ENCODE results near the gene CFAP99. TPM values are rescaled to one million over a fixed set of nuclear protein-coding genes. Genes with fewer than 3 reads are reported as not detected.
A peak's percentile ranks its signal among the peaks of the same experiment; 100 is the strongest.

Gene CFAP99
- total and polyA plus RNA-seq, 9 of the 15 experiments (the other 6 are each of a cell fraction or from before 2014, with no cell fraction given), result 0.07 to 0.18 (median 0.09) TPM; not detected in 6

DNA sequence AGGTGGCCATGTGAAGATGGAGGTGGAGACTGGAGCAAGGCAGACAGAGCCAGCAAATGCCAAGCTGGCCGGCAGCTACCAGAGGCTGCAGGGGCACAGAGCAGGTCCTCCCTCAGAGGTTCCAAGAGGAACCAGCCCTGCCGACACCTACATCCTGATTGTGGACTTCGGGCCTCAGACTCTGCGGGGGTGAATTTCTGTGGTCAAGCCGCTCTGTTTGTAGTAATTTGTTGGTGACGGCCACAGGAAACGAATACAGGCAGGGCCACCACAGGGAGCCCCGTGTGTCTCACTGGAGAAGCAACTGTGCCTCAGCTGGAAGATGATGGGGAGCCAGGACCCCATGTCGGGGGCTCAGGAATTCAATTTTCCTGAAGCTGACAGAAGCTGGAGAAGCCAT is 28.6 kb upstream of the CFAP99 start (continued):
- TF ChIP-seq, protein P1, sequence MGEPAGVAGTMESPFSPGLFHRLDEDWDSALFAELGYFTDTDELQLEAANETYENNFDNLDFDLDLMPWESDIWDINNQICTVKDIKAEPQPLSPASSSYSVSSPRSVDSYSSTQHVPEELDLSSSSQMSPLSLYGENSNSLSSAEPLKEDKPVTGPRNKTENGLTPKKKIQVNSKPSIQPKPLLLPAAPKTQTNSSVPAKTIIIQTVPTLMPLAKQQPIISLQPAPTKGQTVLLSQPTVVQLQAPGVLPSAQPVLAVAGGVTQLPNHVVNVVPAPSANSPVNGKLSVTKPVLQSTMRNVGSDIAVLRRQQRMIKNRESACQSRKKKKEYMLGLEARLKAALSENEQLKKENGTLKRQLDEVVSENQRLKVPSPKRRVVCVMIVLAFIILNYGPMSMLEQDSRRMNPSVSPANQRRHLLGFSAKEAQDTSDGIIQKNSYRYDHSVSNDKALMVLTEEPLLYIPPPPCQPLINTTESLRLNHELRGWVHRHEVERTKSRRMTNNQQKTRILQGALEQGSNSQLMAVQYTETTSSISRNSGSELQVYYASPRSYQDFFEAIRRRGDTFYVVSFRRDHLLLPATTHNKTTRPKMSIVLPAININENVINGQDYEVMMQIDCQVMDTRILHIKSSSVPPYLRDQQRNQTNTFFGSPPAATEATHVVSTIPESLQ (CRISPR knock-in tag; IDR thresholded peaks at IDR 0.05), result no peak
- TF ChIP-seq HEY1 (CRISPR knock-in tag; IDR thresholded peaks at IDR 0.05; ENCODE audit: borderline replicate concordance) (no peak), KHSRP (IDR thresholded peaks at IDR 0.05) (no peak), SMARCC2 (IDR thresholded peaks at IDR 0.05; ENCODE audit: low read depth) (no peak), TEAD4 (IDR thresholded peaks at IDR 0.05; ENCODE audit: low read length) (peak; percentile 39; the same call in 1 of the 2 replicates), TEAD4 (CRISPR knock-in tag; IDR thresholded peaks at IDR 0.05; ENCODE audit: borderline replicate concordance) (no peak), TFAM (CRISPR knock-in tag; conservative IDR thresholded peaks at IDR 0.05) (no peak), DMBX1 (CRISPR knock-in tag; IDR thresholded peaks at IDR 0.05; ENCODE audit: borderline replicate concordance) (no peak), RBBP5 (IDR thresholded peaks at IDR 0.05; ENCODE audit: borderline replicate concordance, insufficient read depth, low read length, poor library complexity, severe bottlenecking) (peak; percentile 31)
- TF ChIP-seq, protein P2, sequence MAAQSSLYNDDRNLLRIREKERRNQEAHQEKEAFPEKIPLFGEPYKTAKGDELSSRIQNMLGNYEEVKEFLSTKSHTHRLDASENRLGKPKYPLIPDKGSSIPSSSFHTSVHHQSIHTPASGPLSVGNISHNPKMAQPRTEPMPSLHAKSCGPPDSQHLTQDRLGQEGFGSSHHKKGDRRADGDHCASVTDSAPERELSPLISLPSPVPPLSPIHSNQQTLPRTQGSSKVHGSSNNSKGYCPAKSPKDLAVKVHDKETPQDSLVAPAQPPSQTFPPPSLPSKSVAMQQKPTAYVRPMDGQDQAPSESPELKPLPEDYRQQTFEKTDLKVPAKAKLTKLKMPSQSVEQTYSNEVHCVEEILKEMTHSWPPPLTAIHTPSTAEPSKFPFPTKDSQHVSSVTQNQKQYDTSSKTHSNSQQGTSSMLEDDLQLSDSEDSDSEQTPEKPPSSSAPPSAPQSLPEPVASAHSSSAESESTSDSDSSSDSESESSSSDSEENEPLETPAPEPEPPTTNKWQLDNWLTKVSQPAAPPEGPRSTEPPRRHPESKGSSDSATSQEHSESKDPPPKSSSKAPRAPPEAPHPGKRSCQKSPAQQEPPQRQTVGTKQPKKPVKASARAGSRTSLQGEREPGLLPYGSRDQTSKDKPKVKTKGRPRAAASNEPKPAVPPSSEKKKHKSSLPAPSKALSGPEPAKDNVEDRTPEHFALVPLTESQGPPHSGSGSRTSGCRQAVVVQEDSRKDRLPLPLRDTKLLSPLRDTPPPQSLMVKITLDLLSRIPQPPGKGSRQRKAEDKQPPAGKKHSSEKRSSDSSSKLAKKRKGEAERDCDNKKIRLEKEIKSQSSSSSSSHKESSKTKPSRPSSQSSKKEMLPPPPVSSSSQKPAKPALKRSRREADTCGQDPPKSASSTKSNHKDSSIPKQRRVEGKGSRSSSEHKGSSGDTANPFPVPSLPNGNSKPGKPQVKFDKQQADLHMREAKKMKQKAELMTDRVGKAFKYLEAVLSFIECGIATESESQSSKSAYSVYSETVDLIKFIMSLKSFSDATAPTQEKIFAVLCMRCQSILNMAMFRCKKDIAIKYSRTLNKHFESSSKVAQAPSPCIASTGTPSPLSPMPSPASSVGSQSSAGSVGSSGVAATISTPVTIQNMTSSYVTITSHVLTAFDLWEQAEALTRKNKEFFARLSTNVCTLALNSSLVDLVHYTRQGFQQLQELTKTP (IDR thresholded peaks at IDR 0.05; ENCODE audit: low read depth in 1 of 2, partially characterized antibody in 2 of 2), result no peak
- TF ChIP-seq, protein P3, sequence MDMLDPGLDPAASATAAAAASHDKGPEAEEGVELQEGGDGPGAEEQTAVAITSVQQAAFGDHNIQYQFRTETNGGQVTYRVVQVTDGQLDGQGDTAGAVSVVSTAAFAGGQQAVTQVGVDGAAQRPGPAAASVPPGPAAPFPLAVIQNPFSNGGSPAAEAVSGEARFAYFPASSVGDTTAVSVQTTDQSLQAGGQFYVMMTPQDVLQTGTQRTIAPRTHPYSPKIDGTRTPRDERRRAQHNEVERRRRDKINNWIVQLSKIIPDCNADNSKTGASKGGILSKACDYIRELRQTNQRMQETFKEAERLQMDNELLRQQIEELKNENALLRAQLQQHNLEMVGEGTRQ (CRISPR knock-in tag; IDR thresholded peaks at IDR 0.05), result no peak
- TF ChIP-seq, protein P4, sequence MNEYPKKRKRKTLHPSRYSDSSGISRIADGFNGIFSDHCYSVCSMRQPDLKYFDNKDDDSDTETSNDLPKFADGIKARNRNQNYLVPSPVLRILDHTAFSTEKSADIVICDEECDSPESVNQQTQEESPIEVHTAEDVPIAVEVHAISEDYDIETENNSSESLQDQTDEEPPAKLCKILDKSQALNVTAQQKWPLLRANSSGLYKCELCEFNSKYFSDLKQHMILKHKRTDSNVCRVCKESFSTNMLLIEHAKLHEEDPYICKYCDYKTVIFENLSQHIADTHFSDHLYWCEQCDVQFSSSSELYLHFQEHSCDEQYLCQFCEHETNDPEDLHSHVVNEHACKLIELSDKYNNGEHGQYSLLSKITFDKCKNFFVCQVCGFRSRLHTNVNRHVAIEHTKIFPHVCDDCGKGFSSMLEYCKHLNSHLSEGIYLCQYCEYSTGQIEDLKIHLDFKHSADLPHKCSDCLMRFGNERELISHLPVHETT (CRISPR knock-in tag; conservative IDR thresholded peaks at IDR 0.05 in 1 of 2, IDR thresholded peaks at IDR 0.05 in 1 of 2), result peak in 1 of 2 experiments; percentile 39; a peak in 1 of 4 replicates
- TF ChIP-seq, protein P5, sequence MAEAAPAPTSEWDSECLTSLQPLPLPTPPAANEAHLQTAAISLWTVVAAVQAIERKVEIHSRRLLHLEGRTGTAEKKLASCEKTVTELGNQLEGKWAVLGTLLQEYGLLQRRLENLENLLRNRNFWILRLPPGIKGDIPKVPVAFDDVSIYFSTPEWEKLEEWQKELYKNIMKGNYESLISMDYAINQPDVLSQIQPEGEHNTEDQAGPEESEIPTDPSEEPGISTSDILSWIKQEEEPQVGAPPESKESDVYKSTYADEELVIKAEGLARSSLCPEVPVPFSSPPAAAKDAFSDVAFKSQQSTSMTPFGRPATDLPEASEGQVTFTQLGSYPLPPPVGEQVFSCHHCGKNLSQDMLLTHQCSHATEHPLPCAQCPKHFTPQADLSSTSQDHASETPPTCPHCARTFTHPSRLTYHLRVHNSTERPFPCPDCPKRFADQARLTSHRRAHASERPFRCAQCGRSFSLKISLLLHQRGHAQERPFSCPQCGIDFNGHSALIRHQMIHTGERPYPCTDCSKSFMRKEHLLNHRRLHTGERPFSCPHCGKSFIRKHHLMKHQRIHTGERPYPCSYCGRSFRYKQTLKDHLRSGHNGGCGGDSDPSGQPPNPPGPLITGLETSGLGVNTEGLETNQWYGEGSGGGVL (CRISPR knock-in tag; IDR thresholded peaks at IDR 0.05), result no peak

Measured in K562 (cell line).